CD4-positive, alpha-beta T cell treated with Interleukin-15 for 1 hour (primary cell): ENCODE measurements around the gene NKTR.
"Not testable (repeated sequence)": the region's sequence is repeated elsewhere in the genome, so short reads cannot be mapped to it uniquely, and the experiment has no call there.

Experiments
- DNase-seq: peaks from one replicate; pipeline ENCODE4 v3.0.0-alpha.2; 2020

The NKTR gene

DNA sequence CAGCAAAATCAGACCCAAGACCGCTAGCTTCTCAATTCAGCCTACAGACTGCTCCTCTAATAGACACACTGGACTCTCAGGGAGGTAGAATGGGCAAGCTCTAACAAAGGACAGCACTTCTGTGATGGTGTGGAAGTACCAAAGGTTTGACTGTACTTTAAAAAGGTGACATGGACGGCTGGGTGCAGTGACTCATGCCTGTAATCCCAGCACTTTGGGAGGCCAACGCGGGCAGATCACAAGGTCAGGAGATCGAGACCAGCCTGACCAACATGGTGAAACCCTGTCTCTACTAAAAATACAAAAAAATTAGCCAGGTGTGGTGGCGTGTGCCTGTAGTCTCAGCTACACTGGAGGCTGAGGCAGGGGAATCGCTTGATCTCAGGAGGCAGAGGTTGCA, 3.4 kb upstream of the NKTR start:
- not testable (repeated sequence) for DNase-seq

DNA sequence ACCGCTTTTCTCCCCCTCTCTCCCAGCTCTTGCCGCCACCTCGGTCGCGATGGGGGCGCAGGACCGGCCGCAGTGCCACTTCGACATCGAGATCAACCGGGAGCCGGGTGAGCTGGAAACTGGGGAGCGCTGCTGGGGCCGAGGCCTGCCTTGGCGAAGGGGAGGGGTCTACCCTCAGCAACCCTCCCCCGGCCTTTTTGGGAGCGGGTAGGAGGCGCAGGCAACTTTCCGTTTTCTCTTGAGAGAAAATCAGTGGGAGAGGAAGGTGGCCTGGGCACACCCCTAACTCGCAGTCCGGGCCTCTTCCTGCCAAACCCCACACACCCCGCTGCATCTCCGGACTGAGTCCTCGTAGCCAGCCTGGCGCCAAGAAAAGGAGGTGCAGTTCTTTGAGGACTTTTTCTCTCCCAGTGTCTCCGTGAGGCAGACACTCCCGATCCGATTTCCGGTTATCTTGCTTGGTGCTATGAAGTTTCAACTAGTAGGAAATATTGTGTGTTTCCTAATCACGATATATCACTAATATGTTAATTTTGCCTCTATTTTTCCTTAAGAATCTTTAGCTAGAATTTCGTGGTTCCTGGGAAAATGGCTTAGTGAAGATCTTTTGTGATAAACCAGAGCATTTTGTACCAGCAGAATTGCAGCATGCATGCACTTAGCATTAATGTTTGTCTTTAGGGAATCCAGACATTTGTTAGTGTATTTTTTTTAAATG, 631 bp downstream of the NKTR start:
- peak; percentile 51 for DNase-seq

- no peak for DNase-seq
Measured at GRCh38 chr3:42601896-42602581, 1.6 kb downstream of the NKTR start.

- no peak for DNase-seq
Measured at GRCh38 chr3:42602961-42603360, 2.5 kb downstream of the NKTR start.

DNA sequence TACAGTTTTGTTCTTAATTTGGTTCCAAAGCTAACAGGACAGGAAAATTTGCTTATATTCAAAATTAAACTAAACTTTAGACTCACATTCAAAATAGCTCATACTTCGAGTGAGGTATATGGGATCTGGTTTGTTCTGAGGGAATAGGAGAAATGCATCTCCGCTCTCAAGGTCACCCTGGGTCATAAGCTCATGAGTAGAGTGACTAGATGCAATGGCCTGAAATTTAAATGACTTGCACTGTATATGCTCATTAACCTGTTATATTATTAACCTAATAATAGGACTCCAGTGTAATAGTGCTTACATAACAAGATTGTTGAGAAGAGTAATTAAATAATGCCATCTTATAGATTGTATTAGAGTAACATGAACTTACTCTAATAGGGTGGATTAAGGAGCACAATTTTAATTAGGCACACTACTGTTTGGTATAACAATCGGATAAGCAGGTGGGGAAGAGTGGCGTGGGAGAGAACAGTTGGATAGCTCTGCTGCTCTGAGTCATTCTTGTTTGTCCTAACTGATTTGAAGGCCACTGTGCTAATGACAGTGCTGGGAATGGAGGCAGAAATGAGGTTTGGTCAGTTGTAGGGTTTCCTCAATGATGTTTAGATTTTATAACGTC, 5.2 kb downstream of the NKTR start:
- no peak for DNase-seq

DNA sequence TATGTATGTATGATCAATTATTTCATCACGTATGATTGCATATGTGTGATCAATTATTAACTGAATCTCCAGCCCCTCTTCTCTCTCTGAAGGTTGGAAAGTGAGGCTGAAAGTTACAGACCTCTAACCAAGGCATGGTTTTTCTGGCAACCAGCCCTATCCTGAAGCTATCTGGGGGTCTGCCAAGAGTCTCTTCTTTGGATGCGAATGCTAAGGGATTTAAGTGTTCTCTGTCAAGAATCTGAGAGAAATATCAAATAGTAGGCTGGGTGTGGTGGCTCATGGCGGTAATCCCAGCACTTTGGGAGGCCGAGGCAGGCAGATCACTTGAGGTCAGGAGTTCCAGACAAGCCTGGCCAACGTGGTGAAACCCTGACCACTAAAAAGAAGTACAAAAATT, 8.1 kb downstream of the NKTR start:
- DNase-seq: no peak

DNA sequence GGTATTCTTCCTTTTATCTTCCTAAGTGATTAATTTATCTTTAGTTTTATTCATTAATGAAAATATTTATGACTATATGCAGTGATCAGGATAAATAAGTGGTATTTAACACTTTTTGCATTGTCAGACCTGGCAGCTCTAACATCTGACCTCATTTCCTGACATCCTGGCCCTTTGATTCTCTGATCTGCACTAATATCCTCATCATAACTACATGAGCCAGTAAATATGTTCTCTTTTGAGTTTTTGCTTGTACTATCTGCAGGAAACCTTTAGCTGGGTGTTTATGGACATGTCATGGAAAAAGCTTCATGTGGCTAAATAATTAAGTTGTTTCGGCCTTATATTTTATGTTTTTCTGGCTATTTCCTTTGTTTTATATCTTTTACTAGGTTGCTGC, 10.5 kb downstream of the NKTR start:
- no peak for DNase-seq

- DNase-seq: no peak
Measured at GRCh38 chr3:42612217-42612616, 11.7 kb downstream of the NKTR start.

- DNase-seq: no peak
Measured at GRCh38 chr3:42612928-42613327, 12.4 kb downstream of the NKTR start.

- no peak for DNase-seq
Measured at GRCh38 chr3:42613462-42613861, 13.0 kb downstream of the NKTR start.

DNA sequence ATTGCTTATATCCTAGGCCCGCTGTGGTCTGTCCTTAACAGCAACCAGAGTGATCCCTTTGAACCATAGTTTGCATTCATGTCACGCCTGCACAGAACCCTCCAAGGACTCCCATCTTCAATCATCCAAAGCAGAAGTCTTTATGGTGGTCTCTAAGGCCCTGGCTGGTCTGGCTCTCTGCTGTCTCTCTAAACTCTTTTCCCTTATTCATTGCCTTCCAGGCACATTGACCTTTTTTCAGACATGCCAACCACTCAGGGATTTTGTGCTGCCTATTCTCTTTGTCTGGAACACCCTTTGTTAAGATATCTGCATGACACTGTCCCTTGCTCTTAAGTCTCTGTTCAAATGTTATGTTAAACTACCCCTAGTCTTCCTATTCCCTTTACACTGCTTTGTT, 31.1 kb downstream of the NKTR start:
- no peak for DNase-seq

DNA sequence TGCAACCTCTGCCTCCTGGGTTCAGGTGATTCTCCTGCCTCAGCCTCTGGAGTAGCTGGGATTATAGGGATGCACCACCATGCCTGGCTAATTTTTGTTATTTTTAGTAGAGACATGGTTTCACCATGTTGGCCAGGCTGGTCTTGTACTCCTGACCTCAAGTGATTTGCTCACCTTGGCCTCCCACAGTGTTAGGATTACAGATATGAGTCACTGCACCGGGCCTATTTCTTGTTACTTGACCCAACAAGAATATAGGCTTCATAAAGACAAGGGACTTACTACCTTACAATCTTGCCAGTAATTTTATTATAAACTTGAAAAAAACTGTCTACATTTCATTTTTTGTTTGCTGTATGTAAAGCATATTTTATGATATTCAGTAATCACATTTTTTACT, 31.7 kb downstream of the NKTR start:
- DNase-seq: no peak

GRCh38 chr3:42633544-42633943, 33.1 kb downstream of the NKTR start:
- no peak for DNase-seq

DNA sequence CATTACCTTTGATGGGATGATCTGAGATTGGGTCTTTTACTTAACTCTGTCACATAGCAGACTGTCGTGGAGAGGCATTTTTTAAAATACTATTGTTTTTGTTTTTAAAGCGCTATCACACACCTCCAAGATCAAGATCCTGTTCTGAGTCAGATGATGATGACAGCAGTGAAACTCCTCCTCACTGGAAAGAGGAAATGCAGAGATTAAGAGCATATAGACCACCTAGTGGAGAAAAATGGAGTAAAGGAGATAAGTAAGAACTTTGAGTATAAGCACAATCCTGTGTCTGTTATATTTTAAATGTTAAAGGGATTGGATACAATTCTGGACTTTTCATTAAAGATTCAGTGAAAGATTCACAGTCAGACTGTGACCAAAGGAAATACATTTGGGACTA, 34.6 kb downstream of the NKTR start:
- DNase-seq: no peak

DNA sequence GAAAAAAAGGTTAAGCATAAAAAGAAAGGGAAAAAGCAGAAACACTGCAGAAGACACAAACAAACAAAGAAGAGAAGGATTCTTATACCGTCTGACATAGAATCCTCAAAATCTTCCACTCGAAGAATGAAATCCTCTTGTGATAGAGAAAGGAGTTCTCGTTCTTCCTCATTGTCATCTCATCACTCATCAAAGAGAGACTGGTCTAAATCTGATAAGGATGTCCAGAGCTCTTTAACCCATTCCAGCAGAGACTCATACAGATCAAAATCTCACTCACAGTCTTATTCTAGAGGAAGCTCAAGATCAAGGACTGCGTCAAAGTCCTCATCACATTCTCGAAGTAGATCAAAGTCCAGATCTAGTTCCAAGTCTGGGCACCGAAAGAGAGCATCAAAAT, 36.5 kb downstream of the NKTR start:
- no peak for DNase-seq

GRCh38 chr3:42638339-42638842, 37.9 kb downstream of the NKTR start:
- no peak for DNase-seq

- no peak for DNase-seq
Measured at GRCh38 chr3:42639192-42639591, 38.7 kb downstream of the NKTR start.

- no peak for DNase-seq
Measured at GRCh38 chr3:42640129-42640528, 39.6 kb downstream of the NKTR start.

DNA sequence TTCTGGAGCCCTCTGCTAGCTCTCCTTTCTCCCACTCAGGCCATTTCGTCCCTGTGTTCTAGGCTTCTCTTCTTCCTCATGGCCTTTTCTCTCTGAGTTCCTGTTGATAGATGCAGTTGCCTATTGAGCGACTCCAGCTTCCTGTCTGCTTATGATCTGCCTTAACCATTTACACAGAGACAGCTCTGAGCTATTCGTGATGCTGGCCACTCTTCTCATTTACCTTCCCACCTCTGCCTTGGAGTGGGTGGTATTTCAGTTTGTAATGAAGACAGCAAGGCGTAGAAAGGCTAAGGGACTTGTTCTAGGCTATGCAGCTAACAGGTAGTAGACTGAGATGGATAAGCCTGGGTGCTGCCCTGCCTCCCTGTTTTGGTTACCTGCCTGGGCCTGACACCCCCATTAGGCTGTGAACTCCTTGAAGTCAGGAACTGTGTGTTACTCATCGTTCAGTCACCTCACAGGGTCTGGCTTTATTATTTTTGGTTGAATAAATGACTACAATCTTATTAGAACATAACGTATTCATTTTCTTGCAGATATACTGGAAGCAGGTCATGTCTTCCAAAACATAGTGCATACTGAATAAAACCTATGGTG, 40.4 kb downstream of the NKTR start:
- no peak for DNase-seq

DNA sequence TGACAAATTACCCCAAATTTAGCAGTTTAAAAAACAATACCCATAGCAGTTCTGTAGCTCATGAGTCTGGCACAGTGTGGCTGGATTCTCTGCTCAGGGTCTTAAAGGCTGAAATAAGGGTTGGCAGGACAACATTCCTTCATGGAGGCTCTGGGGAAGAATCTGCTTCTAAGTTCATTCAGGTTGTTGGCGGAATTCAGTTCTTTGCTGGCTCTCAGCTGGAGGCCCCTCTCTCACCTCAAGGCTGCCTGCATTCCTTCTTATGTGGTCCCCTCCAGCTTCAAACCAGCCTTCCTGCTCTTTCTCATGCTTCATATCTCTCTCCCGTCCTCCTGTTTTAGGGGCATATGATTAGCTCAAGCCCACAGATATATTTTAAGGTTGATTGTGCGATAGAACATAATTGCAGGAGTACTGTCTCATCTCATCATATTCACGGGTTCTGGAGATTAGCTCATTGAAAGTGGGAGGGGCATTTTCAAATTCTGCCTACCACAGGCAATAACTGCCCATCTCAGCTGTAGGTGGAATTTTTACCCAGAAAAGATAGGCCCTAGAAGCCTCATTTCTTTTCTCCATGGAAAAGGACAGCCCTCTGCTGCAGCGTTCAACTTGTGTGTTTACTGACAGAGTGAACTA, 47.5 kb downstream of the NKTR start:
- no peak for DNase-seq

DNA sequence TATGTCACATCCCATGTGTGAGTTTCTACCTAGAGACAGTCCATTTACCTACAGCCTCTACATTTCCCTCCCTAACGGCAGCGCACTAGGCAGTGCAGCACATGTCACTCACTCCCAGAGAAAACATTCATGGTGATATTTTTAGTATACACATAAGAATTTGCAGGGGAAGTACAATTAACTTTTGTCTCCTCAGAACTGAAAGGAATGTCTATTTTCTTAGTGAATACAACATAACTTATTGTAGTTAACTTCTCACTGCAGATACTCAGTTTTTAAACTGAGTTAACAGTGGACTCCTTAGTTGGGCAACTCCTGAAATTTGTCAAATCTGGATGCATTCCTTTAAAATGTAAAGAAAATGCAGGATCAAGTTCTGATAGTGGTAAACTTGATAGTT, 48.5 kb downstream of the NKTR start:
- no peak for DNase-seq

GRCh38 chr3:42649783-42650182, 49.3 kb downstream of the NKTR start:
- no peak for DNase-seq
